Left forelimb (tissue), 1 donor: ENCODE data around the gene MYBPC3.

Experiments used
- DNase-seq: peaks from one replicate; pipeline ENCODE4 v3.0.0-alpha.2; 2018; ENCODE audit warnings: low spot score

The MYBPC3 gene

GRCh38 chr11:47356998-47357329 is 4.5 kb upstream of the MYBPC3 start:
- DNase-seq: no peak

DNA sequence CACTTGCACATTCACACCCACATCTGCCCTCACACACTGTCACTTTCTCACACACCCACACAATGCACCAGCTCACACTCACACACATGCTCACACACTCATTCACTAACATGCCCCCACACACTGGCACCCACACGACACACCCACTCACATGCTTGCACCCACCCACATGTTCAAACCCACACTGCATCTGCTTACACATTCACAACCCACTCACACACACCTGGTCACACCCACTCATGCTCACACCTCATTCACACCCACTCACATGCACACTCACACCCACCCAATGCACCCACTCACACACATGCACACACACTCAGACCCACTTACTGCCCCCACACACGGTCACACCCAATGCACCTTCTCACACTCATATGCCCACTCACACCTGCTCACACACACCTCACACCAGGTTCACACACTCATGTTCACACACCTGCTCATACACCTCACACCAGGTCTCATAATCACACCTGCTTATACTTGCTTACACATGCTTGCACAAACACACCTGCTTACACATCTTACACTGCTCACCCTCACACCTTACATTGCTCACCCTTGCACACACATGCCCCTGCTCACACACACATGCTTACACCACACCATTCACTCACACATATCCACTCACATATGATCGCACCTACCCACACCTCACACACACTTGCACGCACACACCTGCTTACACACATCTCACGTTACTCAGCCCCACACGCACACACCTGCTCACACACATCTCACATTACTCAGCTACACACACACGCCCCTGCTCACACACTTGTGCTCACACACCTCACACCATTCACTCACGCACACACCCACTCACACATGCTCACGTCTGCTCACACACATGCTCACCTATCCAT is 3.9 kb upstream of the MYBPC3 start:
- DNase-seq: no peak

- DNase-seq: peak; percentile 92
Observed at GRCh38 chr11:47355283-47356128, 3.0 kb upstream of the MYBPC3 start.

GRCh38 chr11:47354913-47355282 is 2.4 kb upstream of the MYBPC3 start:
- peak; percentile 76 for DNase-seq

DNA sequence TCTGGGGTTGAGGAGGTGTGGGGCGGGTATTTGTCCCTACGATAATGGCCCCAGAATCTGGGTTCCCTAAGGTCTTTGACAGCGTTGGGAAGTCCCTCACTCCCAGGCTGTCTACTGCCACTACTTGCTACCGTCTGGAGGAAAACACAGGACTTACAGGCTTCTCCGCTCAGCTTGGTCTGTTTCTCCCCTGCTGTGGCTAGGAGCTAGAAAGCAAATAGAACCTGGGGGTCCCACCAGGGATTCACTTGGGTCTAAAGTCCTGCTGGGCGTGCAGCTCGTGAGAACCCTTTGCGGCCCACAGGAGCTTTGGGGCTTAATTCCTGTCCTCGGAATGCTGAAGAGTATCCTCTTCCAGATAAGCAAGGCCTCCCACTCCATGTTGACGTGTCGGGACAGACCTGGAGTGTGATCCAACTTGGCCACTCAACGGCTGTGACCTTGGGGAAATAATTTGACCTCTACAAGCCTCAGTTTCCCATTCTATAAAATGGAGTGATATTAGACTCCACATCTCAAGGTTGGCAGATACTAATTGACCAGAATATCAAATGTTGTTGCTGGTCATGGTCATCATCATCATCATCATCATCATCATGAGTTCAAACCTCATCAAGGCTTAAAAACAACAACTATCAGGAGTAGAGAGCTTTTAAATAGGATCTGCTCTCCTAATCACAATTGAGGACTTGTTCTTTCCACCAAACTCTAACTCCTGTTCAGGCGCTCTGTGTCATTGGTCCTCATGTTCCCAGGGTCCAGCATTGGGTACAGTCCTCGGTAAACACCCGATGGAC is 1.7 kb upstream of the MYBPC3 start:
- no peak for DNase-seq

- DNase-seq: no peak
Observed at GRCh38 chr11:47351156-47352126, 1.1 kb downstream of the MYBPC3 start.

DNA sequence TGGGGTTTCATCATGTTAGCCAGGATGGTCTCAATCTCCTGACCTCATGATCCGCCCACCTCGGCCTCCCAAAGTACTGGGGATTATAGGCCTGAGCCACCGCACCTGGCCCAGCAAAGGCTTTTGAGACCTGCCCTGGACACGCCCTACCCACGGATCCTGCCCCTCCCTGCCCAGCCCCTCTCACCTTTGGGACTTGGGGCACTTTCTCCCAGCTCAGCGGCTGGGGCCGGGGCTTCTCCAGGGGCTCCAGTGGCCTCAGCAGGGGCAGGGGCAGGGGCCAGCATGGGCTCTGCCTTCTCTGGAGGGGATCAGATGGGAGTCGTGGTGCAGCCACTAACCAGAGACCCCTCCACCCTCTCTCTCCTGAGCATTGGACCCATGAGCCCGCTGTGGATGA is 2.2 kb downstream of the MYBPC3 start:
- DNase-seq: no peak

- no peak for DNase-seq
Observed at GRCh38 chr11:47349521-47350095, 2.9 kb downstream of the MYBPC3 start.

DNA sequence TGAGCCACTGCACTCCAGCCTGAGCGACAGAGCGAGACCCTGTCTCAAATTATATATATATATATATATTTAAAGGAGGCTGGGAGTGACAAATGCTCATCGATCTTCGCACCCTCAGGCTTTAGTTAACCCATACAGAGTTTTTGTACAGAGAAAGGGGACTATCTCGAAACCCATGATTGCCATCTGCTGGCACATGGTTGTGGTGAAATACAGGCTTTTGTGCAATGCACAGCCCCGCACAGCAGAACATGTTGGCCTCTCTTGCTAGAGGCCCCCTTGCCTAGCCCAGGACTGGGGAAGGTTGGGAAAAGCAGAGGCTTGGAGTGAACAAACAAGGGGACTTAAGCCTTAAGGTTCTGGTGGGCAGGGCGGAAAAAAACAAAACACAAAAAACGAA is 3.6 kb downstream of the MYBPC3 start:
- DNase-seq: no peak

- DNase-seq: no peak
Observed at GRCh38 chr11:47348131-47348802, 4.2 kb downstream of the MYBPC3 start.

DNA sequence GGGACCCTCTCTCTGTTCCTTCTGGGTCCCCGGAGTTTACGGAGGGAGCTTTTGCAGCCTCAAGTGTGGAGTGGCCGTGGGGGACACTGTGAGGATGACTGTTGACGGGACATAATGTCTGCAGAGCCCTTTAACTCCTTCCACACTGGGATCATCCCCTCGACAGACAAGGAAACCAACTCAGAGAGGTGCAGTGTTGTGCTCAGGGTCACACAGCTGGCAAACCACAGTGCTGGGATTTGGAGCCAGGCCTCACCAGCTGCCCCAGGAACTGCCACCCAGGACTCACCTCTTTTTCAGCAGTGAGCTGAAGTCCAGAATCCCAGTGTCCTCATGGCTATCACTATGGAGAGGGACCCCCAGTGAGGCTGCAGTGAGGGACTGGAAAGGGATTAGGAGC is 5.4 kb downstream of the MYBPC3 start:
- DNase-seq: no peak

DNA sequence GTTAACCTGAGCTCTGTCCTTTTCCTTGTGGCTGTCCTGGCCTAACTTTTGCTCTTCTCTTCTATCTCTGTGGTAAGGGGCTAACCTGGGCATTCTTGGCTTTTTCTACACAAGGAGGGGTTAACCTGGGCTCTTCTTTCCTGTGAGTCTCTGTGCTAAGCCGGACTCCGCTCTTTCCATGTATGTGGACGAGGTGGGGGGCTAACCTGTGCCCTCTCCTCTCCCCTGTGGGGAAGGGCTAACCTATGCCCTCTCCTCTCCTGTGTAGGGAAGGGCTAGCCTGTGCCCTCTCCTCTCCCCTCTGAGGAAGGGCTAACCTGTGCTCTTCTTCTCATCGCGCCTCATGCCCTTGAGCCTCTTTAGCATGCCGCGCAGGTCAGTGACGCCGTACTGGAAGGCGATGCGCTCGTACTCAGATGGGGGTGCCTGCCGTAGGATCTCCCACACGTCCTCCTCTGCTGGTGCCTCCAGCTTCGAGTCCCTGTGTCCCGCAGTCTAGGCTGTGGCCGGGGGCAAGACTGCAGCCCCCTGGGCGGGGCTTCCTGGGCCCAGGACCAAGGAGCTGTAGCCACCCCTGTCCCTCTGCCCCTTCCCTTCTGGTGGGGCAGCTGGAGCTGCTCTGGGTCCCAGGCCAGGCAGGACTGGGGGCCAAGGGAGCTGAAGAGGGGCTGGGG is 6.5 kb downstream of the MYBPC3 start:
- peak; percentile 60 for DNase-seq

DNA sequence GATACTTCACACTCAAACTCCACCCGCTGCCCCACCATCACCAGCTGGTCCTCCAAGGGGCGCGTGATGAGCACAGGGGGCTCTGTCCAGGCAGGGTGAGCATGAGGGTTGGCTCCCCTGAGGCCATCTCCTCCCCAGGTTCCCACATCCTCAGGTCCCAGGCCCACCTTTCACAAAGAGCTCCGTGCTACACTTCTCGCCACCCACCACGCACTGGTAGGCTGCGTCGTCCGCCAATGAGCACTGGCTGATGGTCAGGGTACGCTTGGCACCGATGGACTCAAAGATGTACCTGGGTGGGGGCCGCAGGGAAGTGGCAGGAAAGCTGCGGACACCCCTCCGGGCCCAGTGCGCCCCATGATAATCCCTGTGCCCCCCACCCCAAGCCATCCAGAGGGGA is 9.6 kb downstream of the MYBPC3 start:
- DNase-seq: no peak

GRCh38 chr11:47342036-47342803 is 10.3 kb downstream of the MYBPC3 start:
- no peak for DNase-seq

DNA sequence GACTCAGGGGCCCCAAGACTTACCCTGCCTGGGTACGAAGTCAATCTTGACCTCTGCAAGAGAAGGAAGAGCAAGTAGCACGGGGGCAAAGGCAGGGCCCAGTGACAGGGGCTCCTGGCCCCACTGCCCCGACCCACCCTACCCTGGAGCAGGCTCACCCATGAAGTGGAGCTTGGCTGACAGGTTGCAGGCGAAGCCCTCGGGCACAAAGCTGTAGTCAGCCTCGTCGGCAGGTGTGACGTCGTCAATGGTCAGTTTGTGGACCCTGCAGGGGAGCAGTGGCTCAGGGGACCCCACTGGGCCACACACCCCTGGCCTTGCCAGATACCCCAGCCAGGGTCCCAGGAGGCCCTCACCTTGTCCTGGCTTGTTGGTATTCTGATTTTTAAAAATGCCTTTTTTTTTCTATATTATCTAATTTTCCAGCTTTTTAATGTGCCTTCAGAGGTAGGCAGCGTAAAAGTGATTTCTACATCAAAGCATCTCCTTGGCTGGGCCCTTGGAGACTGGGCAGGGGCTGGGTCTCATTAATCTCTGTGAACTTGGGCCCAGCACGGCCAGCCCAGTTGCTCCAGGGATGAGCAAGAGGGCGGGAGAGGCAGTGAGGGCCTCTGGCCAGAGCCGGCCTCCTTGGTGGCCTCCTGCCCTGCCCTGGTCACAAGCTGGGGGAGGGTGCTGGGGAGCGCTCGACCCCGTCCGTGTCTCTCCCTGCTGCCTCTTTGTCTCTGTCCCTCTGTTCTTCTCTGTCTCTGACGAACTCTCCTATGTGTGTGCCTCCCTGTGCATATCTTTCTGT is 11.3 kb downstream of the MYBPC3 start:
- DNase-seq: no peak

GRCh38 chr11:47340010-47340409 is 12.5 kb downstream of the MYBPC3 start:
- no peak for DNase-seq

- DNase-seq: no peak
Observed at GRCh38 chr11:47338396-47339241, 13.9 kb downstream of the MYBPC3 start.
